Measurements from ENCODE around the gene FRRS1. TPM values are rescaled to one million over a fixed set of nuclear protein-coding genes. Genes with fewer than 3 reads are reported as not detected.

Gene FRRS1
- total and polyA plus RNA-seq, 10 of the 15 experiments (the other 5 are each of a cell fraction or from before 2014, with no cell fraction given) = 0.13 to 18.9 (median 8.0) TPM

GRCh38 chr1:99707535-99708142 is 58.8 kb downstream of the FRRS1 start:
- Histone ChIP-seq H3K4me1 (ENCODE audit: control insufficient read depth, insufficient read depth, low read length) (no peaks in the 10 kb centered on the region), H3K4me2 (ENCODE audit: control insufficient read depth, insufficient read depth) (no peak overlapping the region), H3K4me3 (no peak overlapping the region), H3K27ac (ENCODE audit: control insufficient read depth, insufficient read depth) (no peak overlapping the region), H3K9me3 (replicated peaks; ENCODE audit: control insufficient read depth, insufficient read depth, low read length) (no peaks in the 10 kb centered on the region), H3K27me3 (replicated peaks in 1 of 2; ENCODE audit: control insufficient read depth in 2 of 2, insufficient read depth in 2 of 2, low read length in 1 of 2) (no peaks in the 10 kb centered on the region), H4K20me1 (ENCODE audit: control insufficient read depth, insufficient read depth) (no peaks in the 10 kb centered on the region), H3K36me3 (ENCODE audit: control insufficient read depth in 2 of 2, insufficient read depth in 2 of 2, low read length in 1 of 2) (peaks cover 4 to 14% of the 10 kb centered on the region in 2 experiments; a peak in 3 of 4 replicates), H2AFZ (ENCODE audit: control insufficient read depth, low read depth, low read length) (no peak overlapping the region), H3K9ac (ENCODE audit: control insufficient read depth, insufficient read depth, low read length) (no peak overlapping the region), H3K79me2 (ENCODE audit: control insufficient read depth, insufficient read depth, low read length) (no peaks in the 10 kb centered on the region)
- ChIA-PET POLR2A (no interaction called here), SMC1A (ENCODE audit: uncharacterized antibody, unreplicated experiment) (interaction anchor here (0.8 to 1.1 kb wide), 2 partner anchors 31 to 510 kb away, joined by 3 to 4 read pairs; no protein-coding TSS in a partner anchor), CTCF (interaction anchor here (0.6 to 2.3 kb wide), 13 partner anchors 11 to 527 kb away, joined by 3 to 13 read pairs (median 4); no protein-coding TSS in a partner anchor), RAD21 (ENCODE audit: unreplicated experiment) (interaction anchor here (0.6 to 1.5 kb wide), 2 partner anchors 22 to 60 kb away, joined by 3 to 4 read pairs; no protein-coding TSS in a partner anchor)
- in situ Hi-C loops (cut with MboI) = loop anchor here (10.0 kb wide), 1 partner anchor 523 kb away; no protein-coding TSS in a partner anchor
- FAIRE-seq = peak; percentile 57
- TF ChIP-seq SUZ12 (IDR thresholded peaks at IDR 0.05; ENCODE audit: unreplicated experiment) = no peak
- TF ChIP-seq YBX1 (IDR thresholded peaks at IDR 0.05) = no peak
- peak; percentile 83 to 88 (median 84) for TF ChIP-seq CTCF (IDR thresholded peaks at IDR 0.05 in 2 of 3, conservative IDR thresholded peaks at IDR 0.05 in 1 of 3; ENCODE audit: control insufficient read depth in 2 of 3, extremely low read depth in 1 of 3, insufficient read depth in 1 of 3, low read depth in 3 of 3, low read length in 3 of 3)
- TF ChIP-seq YY1 (IDR thresholded peaks at IDR 0.05; ENCODE audit: low read depth, low read length) = 0 out of 2 replicates have a peak, but pooled peaks have one; percentile 39
- peak; percentile 63; the same call in 1 of the 2 replicates for TF ChIP-seq SMC3 (IDR thresholded peaks at IDR 0.05; ENCODE audit: borderline replicate concordance, low read length)
- no peak for TF ChIP-seq LARP7 (IDR thresholded peaks at IDR 0.05)
- peak; percentile 81 for TF ChIP-seq RAD21 (IDR thresholded peaks at IDR 0.05; ENCODE audit: insufficient read depth, low read depth, low read length)
- no peak for TF ChIP-seq ZNF207 (IDR thresholded peaks at IDR 0.05; ENCODE audit: borderline replicate concordance)
- no peak for TF ChIP-seq ZBED1 (IDR thresholded peaks at IDR 0.05; ENCODE audit: borderline replicate concordance)
- ATAC-seq = peak; percentile 86
- intact Hi-C loops (cut with micrococcal nuclease; ENCODE audit: unreplicated experiment) = loop anchor here (1.0 to 10.0 kb wide), 3 partner anchors 225 to 713 kb away; no protein-coding TSS in a partner anchor
- WGBS (ENCODE audit: insufficient coverage, insufficient replicate concordance, low lambda C conversion rate, missing lambda C conversion rate) = 24% methylated on average over 4 of the region's 4 CpGs
- DNase-seq (ENCODE audit: low read depth, low spot score) = peak; percentile 11
- BruUV-seq (replicated peaks) = no TSS peak
